IMR-90 (cell line): ENCODE measurements around the gene RASGRP2. TPM values are rescaled to one million over a fixed set of nuclear protein-coding genes. Genes with fewer than 3 reads are reported as not detected.

Experiments
- ATAC-seq: fragments of 200-7000 bp; cut with Tn5 transposase; 2 replicates; pipeline ENCODE4 v1.9.1; 2020; ENCODE audit warnings: low read depth, mild to moderate bottlenecking, moderate library complexity
- BruUV-seq: library from RNA; stranded (reverse); fragments of 400-500 nt; replicated peaks from 2 replicates; lab custom pipeline; 2021; lab: Mats Ljungman, UMichigan
- CTCF ChIA-PET: fragments of 300-600 bp; formaldehyde crosslinking; extraction: SDS; loops from one replicate; lab custom pipeline; 2021; ENCODE audit warnings: antibody characterized with exemption; lab: Yijun Ruan, JAX
- POLR2A ChIA-PET: fragments of 300-600 bp; sonication (Branson Sonifier 250); formaldehyde crosslinking; loops from one replicate; lab custom pipeline; 2022; ENCODE audit warnings: antibody characterized with exemption; ENCODE audit not compliant: unreplicated experiment; lab: Charles Lee
- DNase-seq: peaks from one replicate; pipeline ENCODE4 v3.0.0; 2013
- H2AFZ ChIP-seq: replicated peaks from 2 replicates; pipeline ENCODE3; 2013; ENCODE audit warnings: low read length, mild to moderate bottlenecking; ENCODE audit not compliant: poor library complexity
- H2AK5ac ChIP-seq: 2 replicates; pipeline ENCODE4 v1.6.1; 2013; ENCODE audit warnings: low read depth, low read length, inconsistent platforms
- H2AK9ac ChIP-seq: replicated peaks from 2 replicates; pipeline ENCODE3; 2013; ENCODE audit warnings: mild to moderate bottlenecking, low read depth, low read length, moderate library complexity; ENCODE audit not compliant: poor library complexity
- H2BK120ac ChIP-seq: 2 replicates; pipeline ENCODE4 v1.6.1; 2013; ENCODE audit warnings: low read depth, low read length, inconsistent platforms
- H2BK15ac ChIP-seq: 3 replicates; pipeline ENCODE4 v1.6.1; 2013; ENCODE audit warnings: low read depth, low read length, inconsistent platforms
- H2BK20ac ChIP-seq: 2 replicates; pipeline ENCODE4 v1.6.1; 2013; ENCODE audit warnings: low read depth, mild to moderate bottlenecking, inconsistent platforms, low read length, moderate library complexity
- H2BK5ac ChIP-seq: 2 replicates; pipeline ENCODE4 v1.6.1; 2013; ENCODE audit warnings: mild to moderate bottlenecking, low read depth, low read length, inconsistent platforms; ENCODE audit not compliant: poor library complexity, severe bottlenecking
- H3K14ac ChIP-seq: replicated peaks from 2 replicates; pipeline ENCODE4 v1.6.1; 2013; ENCODE audit warnings: low read depth, low read length, inconsistent platforms
- H3K18ac ChIP-seq: 2 replicates; pipeline ENCODE4 v1.6.1; 2013; ENCODE audit warnings: low read depth, low read length, control low read depth
- H3K23ac ChIP-seq: 2 replicates; pipeline ENCODE4 v1.6.1; 2013; ENCODE audit warnings: low read depth, low read length, inconsistent platforms
- H3K27ac ChIP-seq: 2 replicates; pipeline ENCODE4 v1.5.1; 2013; ENCODE audit warnings: mild to moderate bottlenecking, control low read depth, low read length; ENCODE audit not compliant: insufficient read depth
- H3K27me3 ChIP-seq: 2 replicates; pipeline ENCODE4 v1.6.1; 2013; ENCODE audit warnings: low read length; ENCODE audit not compliant: control insufficient read depth, insufficient read depth
- H3K36me3 ChIP-seq: 2 replicates; pipeline ENCODE4 v1.6.1; 2013; ENCODE audit warnings: low read length, mixed read lengths; ENCODE audit not compliant: control insufficient read depth, insufficient read depth
- H3K4ac ChIP-seq: 2 replicates; pipeline ENCODE4 v1.6.1; 2013; ENCODE audit warnings: low read depth, low read length, inconsistent platforms
- H3K4me1 ChIP-seq: 2 replicates; pipeline ENCODE4 v1.6.1; 2013; ENCODE audit warnings: low read length, mixed read lengths; ENCODE audit not compliant: control insufficient read depth, insufficient read depth
- H3K4me2 ChIP-seq: 2 replicates; pipeline ENCODE4 v1.6.1; 2013; ENCODE audit warnings: low read depth, mild to moderate bottlenecking, control low read depth, low read length, moderate library complexity
- H3K4me3 ChIP-seq: 2 replicates; pipeline ENCODE4 v1.5.1; 2013; ENCODE audit warnings: low read depth, mild to moderate bottlenecking, control low read depth, low read length, moderate library complexity; ENCODE audit not compliant: insufficient read depth
- H3K56ac ChIP-seq: 2 replicates; pipeline ENCODE4 v1.6.1; 2013; ENCODE audit warnings: low read length, inconsistent platforms; ENCODE audit not compliant: insufficient read depth; ENCODE audit errors: extremely low read depth
- H3K79me1 ChIP-seq, 2 experiments: 2 replicates each; pipeline ENCODE4 v1.6.1; 2013; ENCODE audit warnings: low read length in 2 of 2, inconsistent platforms in 1 of 2, low read depth in 1 of 2
- H3K9ac ChIP-seq: 2 replicates; pipeline ENCODE4 v1.6.1; 2013; ENCODE audit warnings: low read depth, low read length, control low read depth
- H3K9me1 ChIP-seq: 2 replicates; pipeline ENCODE4 v1.6.1; 2013; ENCODE audit warnings: low read length, inconsistent platforms; ENCODE audit not compliant: insufficient read depth
- H3K9me3 ChIP-seq: 2 replicates; pipeline ENCODE4 v1.6.1; 2013; ENCODE audit warnings: low read length; ENCODE audit not compliant: control insufficient read depth, insufficient read depth
- H4K20me1 ChIP-seq: 2 replicates; pipeline ENCODE4 v1.6.1; 2013; ENCODE audit warnings: low read length, inconsistent platforms; ENCODE audit not compliant: insufficient read depth
- H4K5ac ChIP-seq: 2 replicates; pipeline ENCODE4 v1.6.1; 2013; ENCODE audit warnings: mild to moderate bottlenecking, low read depth, low read length, control low read depth
- H4K8ac ChIP-seq, 2 experiments: 2 replicates each; pipeline ENCODE4 v1.6.1; 2013; ENCODE audit warnings: low read depth in 2 of 2, low read length in 2 of 2, control low read depth in 1 of 2, inconsistent platforms in 1 of 2
- H4K91ac ChIP-seq: 2 replicates; pipeline ENCODE4 v1.6.1; 2013; ENCODE audit warnings: low read depth, low read length, inconsistent platforms; ENCODE audit not compliant: insufficient read depth
- BHLHE40 ChIP-seq: fragments of 150-350 bp; IDR thresholded peaks from 2 replicates; pipeline ENCODE4 v1.6.1; 2016; ENCODE audit warnings: mild to moderate bottlenecking, low read depth, low read length
- CEBPB ChIP-seq: IDR thresholded peaks from 2 replicates; pipeline ENCODE4 v1.6.1; 2012; ENCODE audit warnings: low read depth, low read length, improper control_type of control experiment
- CHD1 ChIP-seq: IDR thresholded peaks from 2 replicates; pipeline ENCODE4 v1.6.1; 2012; ENCODE audit warnings: low read depth, low read length, improper control_type of control experiment
- FOS ChIP-seq: fragments of 150-350 bp; IDR thresholded peaks from 2 replicates; pipeline ENCODE4 v1.6.1; 2016; ENCODE audit warnings: low read depth, low read length
- NFE2L2 ChIP-seq: fragments of 150-350 bp; IDR thresholded peaks from 2 replicates; pipeline ENCODE4 v1.6.1; 2016; ENCODE audit warnings: low read depth, mild to moderate bottlenecking, low read length
- RFX5 ChIP-seq: IDR thresholded peaks from 2 replicates; pipeline ENCODE4 v1.8.0; 2012; ENCODE audit warnings: low read depth, mild to moderate bottlenecking, low read length, moderate library complexity
- SMC3 ChIP-seq: fragments of 150-350 bp; IDR thresholded peaks from 2 replicates; pipeline ENCODE4 v1.6.1; 2016; ENCODE audit warnings: low read depth, mild to moderate bottlenecking, antibody characterized with exemption, low read length, moderate library complexity
- WGBS, 2 experiments: methylation state at CpG; one replicate each; pipeline versions ENCODE4 v1.1.5 to v1.1.7; 2013; ENCODE audit warnings: missing lambda C conversion rate in 2 of 2; ENCODE audit not compliant: insufficient read length in 1 of 2; ENCODE audit errors: extremely low coverage in 2 of 2; 5-methylcytosine and 5-hydroxymethylcytosine counted together
- dilution Hi-C: fragments of 300-500 bp; cut with HindIII; formaldehyde crosslinking; loops from one replicate; pipeline ENCODE4 v1.14.3; 2018; ENCODE audit warnings: low sequenced_read_pairs; ENCODE audit not compliant: unreplicated experiment
- in situ Hi-C: fragments of 300-500 bp; cut with MboI; formaldehyde crosslinking; loops from 3 replicates; pipeline ENCODE4 v1.14.3; 2019; ENCODE audit warnings: low sequenced_read_pairs, inconsistent platforms, mixed read lengths
- intact Hi-C: fragments of 100-400 bp; cut with micrococcal nuclease; formaldehyde crosslinking; loops from 2 replicates; pipeline ENCODE4 v1.10.0; 2022
- polyA plus RNA-seq, 3 experiments: library from polyadenylated mRNA; depleted of rRNA; stranded (reverse); fragments of >200 nt; gene quantifications; 2 replicates each; pipeline ENCODE4 v1.2.3, GENCODE V29; 2012; ENCODE audit warnings: low replicate concordance in 1 of 3
- total RNA-seq: library from RNA; depleted of rRNA; stranded (reverse); fragments of >200 nt; gene quantifications from 2 replicates; pipeline ENCODE4 v1.2.3, GENCODE V29; 2012
- TF ChIP-seq, protein P1 (sequence below): fragments of 150-350 bp; IDR thresholded peaks from 2 replicates; pipeline ENCODE4 v1.6.1; 2017; ENCODE audit warnings: mild to moderate bottlenecking, antibody characterized with exemption, low read length, low read depth
- TF ChIP-seq, protein P2 (sequence below): conservative IDR thresholded peaks from 2 replicates; pipeline ENCODE4 v1.5.1; 2012; ENCODE audit warnings: mild to moderate bottlenecking, low read depth, low read length, improper control_type of control experiment

Gene RASGRP2
- total and polyA plus RNA-seq, 2 of the 4 experiments (the other 2 are of a cell fraction) = 1.2 TPM; not detected in 1

DNA sequence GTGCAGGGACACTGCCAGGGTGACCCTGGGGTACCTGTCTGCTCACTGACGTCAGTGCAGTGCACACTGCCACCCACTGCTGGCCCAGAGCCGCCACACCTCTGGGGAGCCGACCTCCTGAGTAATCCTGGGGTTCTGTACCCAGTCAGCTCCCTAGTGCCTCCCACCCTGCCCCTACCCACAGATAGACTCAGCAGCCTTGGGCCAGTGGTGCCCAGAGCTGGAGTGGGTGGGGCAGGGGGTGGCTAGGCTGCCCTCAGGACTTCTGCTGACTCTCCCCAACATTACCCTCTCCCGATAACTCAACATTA lies 26.7 kb downstream of the RASGRP2 start:
- no peaks in the 10 kb centered on the region for H4K20me1 ChIP-seq
- CTCF ChIA-PET = no interaction called here
- no peak overlapping the region for H2BK20ac ChIP-seq
- no peak overlapping the region for H2BK5ac ChIP-seq
- WGBS, 2 experiments = no CpG with 5 or more reads among the region's 4 CpGs
- no peak overlapping the region for H3K18ac ChIP-seq
- no peaks in the 10 kb centered on the region for H3K79me1 ChIP-seq
- no peak overlapping the region for H3K4me3 ChIP-seq
- no peak overlapping the region for H4K8ac ChIP-seq
- no peak overlapping the region for H2AFZ ChIP-seq
- no peak overlapping the region for H3K14ac ChIP-seq
- POLR2A ChIA-PET = no interaction called here
- H3K4me2 ChIP-seq = no peak overlapping the region
- in situ Hi-C loops = no loop called here
- no peak overlapping the region for H3K9ac ChIP-seq
- no peak overlapping the region for H2BK15ac ChIP-seq
- H4K5ac ChIP-seq = no peak overlapping the region
- H3K9me3 ChIP-seq = no peaks in the 10 kb centered on the region
- no peaks in the 10 kb centered on the region for H3K9me1 ChIP-seq
- DNase-seq (no peak), ATAC-seq (no peak)
- no peak overlapping the region for H2AK5ac ChIP-seq
- no peak overlapping the region for H3K56ac ChIP-seq
- no peak overlapping the region for H2BK120ac ChIP-seq
- H3K27me3 ChIP-seq = peaks cover 93% of the 10 kb centered on the region
- no peak overlapping the region for H3K4ac ChIP-seq
- H4K91ac ChIP-seq = no peak overlapping the region
- H3K36me3 ChIP-seq = no peaks in the 10 kb centered on the region
- no peak overlapping the region for H3K23ac ChIP-seq
- intact Hi-C loops = no loop called here
- H3K4me1 ChIP-seq = no peaks in the 10 kb centered on the region
- H2AK9ac ChIP-seq = peak overlapping the region; percentile 76
- TF ChIP-seq SMC3 = no peak
- TF ChIP-seq CEBPB = no peak
- TF ChIP-seq, protein P1, sequence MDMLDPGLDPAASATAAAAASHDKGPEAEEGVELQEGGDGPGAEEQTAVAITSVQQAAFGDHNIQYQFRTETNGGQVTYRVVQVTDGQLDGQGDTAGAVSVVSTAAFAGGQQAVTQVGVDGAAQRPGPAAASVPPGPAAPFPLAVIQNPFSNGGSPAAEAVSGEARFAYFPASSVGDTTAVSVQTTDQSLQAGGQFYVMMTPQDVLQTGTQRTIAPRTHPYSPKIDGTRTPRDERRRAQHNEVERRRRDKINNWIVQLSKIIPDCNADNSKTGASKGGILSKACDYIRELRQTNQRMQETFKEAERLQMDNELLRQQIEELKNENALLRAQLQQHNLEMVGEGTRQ = no peak
- no peak for TF ChIP-seq FOS
- no peak for TF ChIP-seq NFE2L2
- no peak for TF ChIP-seq CHD1
- TF ChIP-seq BHLHE40 = no peak
- TF ChIP-seq, protein P2, sequence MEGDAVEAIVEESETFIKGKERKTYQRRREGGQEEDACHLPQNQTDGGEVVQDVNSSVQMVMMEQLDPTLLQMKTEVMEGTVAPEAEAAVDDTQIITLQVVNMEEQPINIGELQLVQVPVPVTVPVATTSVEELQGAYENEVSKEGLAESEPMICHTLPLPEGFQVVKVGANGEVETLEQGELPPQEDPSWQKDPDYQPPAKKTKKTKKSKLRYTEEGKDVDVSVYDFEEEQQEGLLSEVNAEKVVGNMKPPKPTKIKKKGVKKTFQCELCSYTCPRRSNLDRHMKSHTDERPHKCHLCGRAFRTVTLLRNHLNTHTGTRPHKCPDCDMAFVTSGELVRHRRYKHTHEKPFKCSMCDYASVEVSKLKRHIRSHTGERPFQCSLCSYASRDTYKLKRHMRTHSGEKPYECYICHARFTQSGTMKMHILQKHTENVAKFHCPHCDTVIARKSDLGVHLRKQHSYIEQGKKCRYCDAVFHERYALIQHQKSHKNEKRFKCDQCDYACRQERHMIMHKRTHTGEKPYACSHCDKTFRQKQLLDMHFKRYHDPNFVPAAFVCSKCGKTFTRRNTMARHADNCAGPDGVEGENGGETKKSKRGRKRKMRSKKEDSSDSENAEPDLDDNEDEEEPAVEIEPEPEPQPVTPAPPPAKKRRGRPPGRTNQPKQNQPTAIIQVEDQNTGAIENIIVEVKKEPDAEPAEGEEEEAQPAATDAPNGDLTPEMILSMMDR = no peak
- no peak for TF ChIP-seq RFX5
- dilution Hi-C loops = no loop called here
- H3K27ac ChIP-seq = no peak overlapping the region
- no TSS peak for BruUV-seq
